ENCODE results near the gene STH.

STH gene

GRCh38 chr17:45984368-45984767 lies 14.7 kb upstream of the STH start:
- Histone ChIP-seq H3K27ac (ENCODE audit: low read depth, low read length) (no peak overlapping the region), H3K27me3 (ENCODE audit: insufficient read depth, low read length) (peaks cover 16% of the 10 kb centered on the region), H3K36me3 (ENCODE audit: insufficient read depth, low read length) (no peaks in the 10 kb centered on the region), H3K79me2 (ENCODE audit: control insufficient read depth, insufficient read depth, low read length, unreplicated experiment) (no peaks in the 10 kb centered on the region), H2AFZ (ENCODE audit: low read length, unreplicated experiment) (no peak overlapping the region), H3K4me3 (ENCODE audit: low read depth, low read length) (no peak overlapping the region), H3K4me1 (ENCODE audit: control insufficient read depth, insufficient read depth, low read length, unreplicated experiment) (no peaks in the 10 kb centered on the region)

GRCh38 chr17:45985447-45985846 lies 13.6 kb upstream of the STH start:
- no peak overlapping the region for H3K27ac ChIP-seq (ENCODE audit: low read depth, low read length)
- no peak overlapping the region for H2AFZ ChIP-seq (ENCODE audit: low read length, unreplicated experiment)
- H3K27me3 ChIP-seq (ENCODE audit: insufficient read depth, low read length) = peaks cover 16% of the 10 kb centered on the region
- no peaks in the 10 kb centered on the region for H3K79me2 ChIP-seq (ENCODE audit: control insufficient read depth, insufficient read depth, low read length, unreplicated experiment)
- no peaks in the 10 kb centered on the region for H3K4me1 ChIP-seq (ENCODE audit: control insufficient read depth, insufficient read depth, low read length, unreplicated experiment)
- H3K4me3 ChIP-seq (ENCODE audit: low read depth, low read length) = no peak overlapping the region
- no peaks in the 10 kb centered on the region for H3K36me3 ChIP-seq (ENCODE audit: insufficient read depth, low read length)

GRCh38 chr17:45986056-45986455 lies 13.0 kb upstream of the STH start:
- Histone ChIP-seq H3K27me3 (ENCODE audit: insufficient read depth, low read length) (peaks cover 16% of the 10 kb centered on the region), H3K36me3 (ENCODE audit: insufficient read depth, low read length) (no peaks in the 10 kb centered on the region), H3K4me3 (ENCODE audit: low read depth, low read length) (no peak overlapping the region), H3K27ac (ENCODE audit: low read depth, low read length) (no peak overlapping the region), H2AFZ (ENCODE audit: low read length, unreplicated experiment) (no peak overlapping the region), H3K79me2 (ENCODE audit: control insufficient read depth, insufficient read depth, low read length, unreplicated experiment) (no peaks in the 10 kb centered on the region), H3K4me1 (ENCODE audit: control insufficient read depth, insufficient read depth, low read length, unreplicated experiment) (no peaks in the 10 kb centered on the region)

- Histone ChIP-seq H3K36me3 (ENCODE audit: insufficient read depth, low read length) (no peaks in the 10 kb centered on the region), H3K4me1 (ENCODE audit: control insufficient read depth, insufficient read depth, low read length, unreplicated experiment) (no peaks in the 10 kb centered on the region), H3K4me3 (ENCODE audit: low read depth, low read length) (no peak overlapping the region), H3K27ac (ENCODE audit: low read depth, low read length) (no peak overlapping the region), H2AFZ (ENCODE audit: low read length, unreplicated experiment) (no peak overlapping the region), H3K27me3 (ENCODE audit: insufficient read depth, low read length) (peaks cover 12% of the 10 kb centered on the region), H3K79me2 (ENCODE audit: control insufficient read depth, insufficient read depth, low read length, unreplicated experiment) (no peaks in the 10 kb centered on the region)
These were observed 11.3 kb upstream of the STH start for GRCh38 chr17:45987706-45988105.

- no peak overlapping the region for H2AFZ ChIP-seq (ENCODE audit: low read length, unreplicated experiment)
- no peaks in the 10 kb centered on the region for H3K4me1 ChIP-seq (ENCODE audit: control insufficient read depth, insufficient read depth, low read length, unreplicated experiment)
- H3K79me2 ChIP-seq (ENCODE audit: control insufficient read depth, insufficient read depth, low read length, unreplicated experiment) = no peaks in the 10 kb centered on the region
- no peaks in the 10 kb centered on the region for H3K27me3 ChIP-seq (ENCODE audit: insufficient read depth, low read length)
- no peak overlapping the region for H3K4me3 ChIP-seq (ENCODE audit: low read depth, low read length)
- H3K36me3 ChIP-seq (ENCODE audit: insufficient read depth, low read length) = no peaks in the 10 kb centered on the region
- H3K27ac ChIP-seq (ENCODE audit: low read depth, low read length) = no peak overlapping the region
These were observed 9.3 kb upstream of the STH start for GRCh38 chr17:45989759-45990158.

- H3K36me3 ChIP-seq (ENCODE audit: insufficient read depth, low read length) = no peaks in the 10 kb centered on the region
- no peaks in the 10 kb centered on the region for H3K27me3 ChIP-seq (ENCODE audit: insufficient read depth, low read length)
- H2AFZ ChIP-seq (ENCODE audit: low read length, unreplicated experiment) = no peak overlapping the region
- H3K27ac ChIP-seq (ENCODE audit: low read depth, low read length) = no peak overlapping the region
- no peaks in the 10 kb centered on the region for H3K4me1 ChIP-seq (ENCODE audit: control insufficient read depth, insufficient read depth, low read length, unreplicated experiment)
- H3K79me2 ChIP-seq (ENCODE audit: control insufficient read depth, insufficient read depth, low read length, unreplicated experiment) = no peaks in the 10 kb centered on the region
- no peak overlapping the region for H3K4me3 ChIP-seq (ENCODE audit: low read depth, low read length)
These were observed 8.2 kb upstream of the STH start for GRCh38 chr17:45990886-45991285.

GRCh38 chr17:45991341-45991740 lies 7.7 kb upstream of the STH start:
- Histone ChIP-seq H3K36me3 (ENCODE audit: insufficient read depth, low read length) (no peaks in the 10 kb centered on the region), H3K27ac (ENCODE audit: low read depth, low read length) (no peak overlapping the region), H3K27me3 (ENCODE audit: insufficient read depth, low read length) (no peaks in the 10 kb centered on the region), H3K79me2 (ENCODE audit: control insufficient read depth, insufficient read depth, low read length, unreplicated experiment) (no peaks in the 10 kb centered on the region), H3K4me3 (ENCODE audit: low read depth, low read length) (no peak overlapping the region), H3K4me1 (ENCODE audit: control insufficient read depth, insufficient read depth, low read length, unreplicated experiment) (no peaks in the 10 kb centered on the region), H2AFZ (ENCODE audit: low read length, unreplicated experiment) (no peak overlapping the region)

GRCh38 chr17:45992175-45992574 lies 6.9 kb upstream of the STH start:
- no peaks in the 10 kb centered on the region for H3K79me2 ChIP-seq (ENCODE audit: control insufficient read depth, insufficient read depth, low read length, unreplicated experiment)
- H3K36me3 ChIP-seq (ENCODE audit: insufficient read depth, low read length) = no peaks in the 10 kb centered on the region
- no peak overlapping the region for H2AFZ ChIP-seq (ENCODE audit: low read length, unreplicated experiment)
- no peaks in the 10 kb centered on the region for H3K27me3 ChIP-seq (ENCODE audit: insufficient read depth, low read length)
- H3K4me3 ChIP-seq (ENCODE audit: low read depth, low read length) = no peak overlapping the region
- no peak overlapping the region for H3K27ac ChIP-seq (ENCODE audit: low read depth, low read length)
- H3K4me1 ChIP-seq (ENCODE audit: control insufficient read depth, insufficient read depth, low read length, unreplicated experiment) = no peaks in the 10 kb centered on the region

- Histone ChIP-seq H3K79me2 (ENCODE audit: control insufficient read depth, insufficient read depth, low read length, unreplicated experiment) (no peaks in the 10 kb centered on the region), H3K4me3 (ENCODE audit: low read depth, low read length) (no peak overlapping the region), H3K27ac (ENCODE audit: low read depth, low read length) (no peak overlapping the region), H3K27me3 (ENCODE audit: insufficient read depth, low read length) (no peaks in the 10 kb centered on the region), H3K4me1 (ENCODE audit: control insufficient read depth, insufficient read depth, low read length, unreplicated experiment) (peaks cover 2% of the 10 kb centered on the region), H2AFZ (ENCODE audit: low read length, unreplicated experiment) (no peak overlapping the region), H3K36me3 (ENCODE audit: insufficient read depth, low read length) (no peaks in the 10 kb centered on the region)
These were observed 6.1 kb upstream of the STH start for GRCh38 chr17:45992904-45993303.

- H2AFZ ChIP-seq (ENCODE audit: low read length, unreplicated experiment) = no peak overlapping the region
- no peak overlapping the region for H3K27ac ChIP-seq (ENCODE audit: low read depth, low read length)
- peaks cover 3% of the 10 kb centered on the region for H3K4me1 ChIP-seq (ENCODE audit: control insufficient read depth, insufficient read depth, low read length, unreplicated experiment)
These were observed 5.0 kb upstream of the STH start for GRCh38 chr17:45993962-45994627.

GRCh38 chr17:45994987-45995386 lies 4.1 kb upstream of the STH start:
- Histone ChIP-seq H3K27me3 (ENCODE audit: insufficient read depth, low read length) (no peaks in the 10 kb centered on the region), H3K4me3 (ENCODE audit: low read depth, low read length) (no peak overlapping the region), H2AFZ (ENCODE audit: low read length, unreplicated experiment) (no peak overlapping the region), H3K79me2 (ENCODE audit: control insufficient read depth, insufficient read depth, low read length, unreplicated experiment) (no peaks in the 10 kb centered on the region), H3K27ac (ENCODE audit: low read depth, low read length) (no peak overlapping the region), H3K36me3 (ENCODE audit: insufficient read depth, low read length) (no peaks in the 10 kb centered on the region), H3K4me1 (ENCODE audit: control insufficient read depth, insufficient read depth, low read length, unreplicated experiment) (peaks cover 3% of the 10 kb centered on the region)

More at GRCh38 chr17:45993962-45994627, 5.0 kb upstream of the STH start:
- Histone ChIP-seq H3K36me3 (ENCODE audit: insufficient read depth, low read length) (no peaks in the 10 kb centered on the region), H3K79me2 (ENCODE audit: control insufficient read depth, insufficient read depth, low read length, unreplicated experiment) (no peaks in the 10 kb centered on the region), H3K4me3 (ENCODE audit: low read depth, low read length) (no peak overlapping the region), H3K27me3 (ENCODE audit: insufficient read depth, low read length) (no peaks in the 10 kb centered on the region)
